Karpas-422 (cell line): ENCODE results near the gene KLHL30. TPM values are rescaled to one million over a fixed set of nuclear protein-coding genes. Genes with fewer than 3 reads are reported as not detected.

Experiments
- DNase-seq: peaks from one replicate; pipeline ENCODE4 v3.0.0-alpha.2; 2015
- H2AFZ ChIP-seq: fragments of 200-600 bp; sonication (generic); 2 replicates; pipeline ENCODE4 v1.6.1; 2014; ENCODE audit warnings: antibody characterized with exemption, low read length, mixed read lengths
- H3K27ac ChIP-seq: fragments of 200-600 bp; sonication (generic); 2 replicates; pipeline ENCODE4 v1.5.1; 2014; ENCODE audit warnings: mild to moderate bottlenecking, low read length, moderate library complexity
- H3K27me3 ChIP-seq: fragments of 200-600 bp; sonication (generic); 2 replicates; pipeline ENCODE4 v1.6.1; 2014; ENCODE audit warnings: low read length, mixed read lengths
- H3K36me3 ChIP-seq: fragments of 200-600 bp; sonication (generic); 2 replicates; pipeline ENCODE4 v1.6.1; 2014; ENCODE audit warnings: low read length, mixed read lengths; ENCODE audit not compliant: insufficient read depth
- H3K4me1 ChIP-seq: fragments of 200-600 bp; sonication (generic); 2 replicates; pipeline ENCODE4 v1.6.1; 2014; ENCODE audit warnings: mild to moderate bottlenecking, low read length, mixed read lengths
- H3K4me2 ChIP-seq: fragments of 200-600 bp; sonication (generic); 2 replicates; pipeline ENCODE4 v1.6.1; 2014; ENCODE audit warnings: low read length, low read depth, mild to moderate bottlenecking; ENCODE audit not compliant: poor library complexity, severe bottlenecking
- H3K4me3 ChIP-seq: fragments of 200-600 bp; sonication (generic); 2 replicates; pipeline ENCODE4 v1.5.1; 2014; ENCODE audit warnings: mild to moderate bottlenecking, antibody characterized with exemption, low read length, mixed read lengths
- H3K79me2 ChIP-seq: fragments of 200-600 bp; sonication (generic); 2 replicates; pipeline ENCODE4 v1.6.1; 2014; ENCODE audit warnings: mild to moderate bottlenecking, low read length, mixed read lengths
- H3K9ac ChIP-seq: fragments of 200-600 bp; sonication (generic); 2 replicates; pipeline ENCODE4 v1.6.0; 2014; ENCODE audit warnings: low read length
- H3K9me2 ChIP-seq: fragments of 200-600 bp; sonication (generic), shearing (Covaris generic); replicated peaks from 2 replicates; pipeline ENCODE4 v1.6.0; 2014; ENCODE audit warnings: mild to moderate bottlenecking, low read length, moderate library complexity; ENCODE audit not compliant: insufficient read depth
- H3K9me3 ChIP-seq: fragments of 300-700, 200-600 bp; sonication (generic); 2 replicates; pipeline ENCODE4 v1.6.1; 2014; ENCODE audit warnings: low read length, mixed read lengths
- H4K20me1 ChIP-seq: fragments of 200-600 bp; sonication (generic); 2 replicates; pipeline ENCODE4 v1.6.1; 2014; ENCODE audit warnings: mild to moderate bottlenecking, antibody characterized with exemption, low read length, low read depth; ENCODE audit not compliant: insufficient read depth
- total RNA-seq: library from RNA; depleted of rRNA; stranded (reverse); fragments of >200 nt; shearing (Covaris generic); gene quantifications from 2 replicates; pipeline ENCODE4 v1.2.3, GENCODE V29; 2014; ENCODE audit warnings: low replicate concordance

Gene KLHL30
- total RNA-seq, 1 experiment from 2014 or later: not detected

DNA sequence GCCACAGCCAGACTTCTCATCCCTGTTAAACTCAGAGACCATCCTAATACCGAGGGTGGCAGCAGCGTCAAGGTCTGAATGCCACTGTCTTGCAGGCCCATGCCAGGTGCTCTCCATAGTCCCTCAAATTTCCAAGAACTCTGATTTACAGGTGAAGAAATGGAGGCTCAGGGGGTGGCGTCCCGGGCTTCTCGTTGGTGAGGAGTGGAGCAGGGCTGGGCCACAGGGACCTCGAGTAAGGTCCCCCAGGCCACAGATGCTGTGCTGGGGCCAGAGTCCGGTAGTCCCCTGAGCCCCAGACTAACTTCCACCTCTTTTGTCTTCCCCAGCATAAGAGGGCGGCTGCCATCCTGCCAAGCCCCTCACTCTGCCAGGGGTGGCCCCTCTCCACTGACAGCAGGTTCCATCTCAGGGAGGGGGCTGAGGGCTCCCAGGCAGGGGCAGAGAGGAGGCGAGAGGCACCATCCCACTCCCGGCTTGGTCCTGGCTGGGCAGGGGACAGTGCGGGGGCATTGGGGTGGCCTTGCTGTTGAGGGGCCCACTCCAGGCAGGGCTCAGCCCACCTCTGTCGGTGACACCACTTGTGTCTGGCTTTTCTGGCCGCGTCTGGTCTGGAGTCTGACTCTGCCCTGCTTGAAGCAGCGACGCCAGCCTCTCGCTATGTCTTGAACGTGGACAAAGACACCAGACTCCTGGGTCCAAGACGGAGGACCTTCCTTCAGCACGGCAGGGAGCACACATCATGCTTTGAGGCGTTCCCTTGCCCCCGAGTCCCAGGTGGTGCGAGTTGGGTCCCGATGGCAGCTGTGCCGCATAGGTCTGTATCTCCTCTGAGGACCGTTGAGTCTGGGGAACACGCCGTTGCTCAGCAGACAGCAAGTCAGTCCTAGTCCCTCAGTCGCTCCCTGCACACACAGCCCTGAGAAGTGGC lies 15.9 kb upstream of the KLHL30 start:
- H3K9ac ChIP-seq: no peak overlapping the region
- no peak for DNase-seq

DNA sequence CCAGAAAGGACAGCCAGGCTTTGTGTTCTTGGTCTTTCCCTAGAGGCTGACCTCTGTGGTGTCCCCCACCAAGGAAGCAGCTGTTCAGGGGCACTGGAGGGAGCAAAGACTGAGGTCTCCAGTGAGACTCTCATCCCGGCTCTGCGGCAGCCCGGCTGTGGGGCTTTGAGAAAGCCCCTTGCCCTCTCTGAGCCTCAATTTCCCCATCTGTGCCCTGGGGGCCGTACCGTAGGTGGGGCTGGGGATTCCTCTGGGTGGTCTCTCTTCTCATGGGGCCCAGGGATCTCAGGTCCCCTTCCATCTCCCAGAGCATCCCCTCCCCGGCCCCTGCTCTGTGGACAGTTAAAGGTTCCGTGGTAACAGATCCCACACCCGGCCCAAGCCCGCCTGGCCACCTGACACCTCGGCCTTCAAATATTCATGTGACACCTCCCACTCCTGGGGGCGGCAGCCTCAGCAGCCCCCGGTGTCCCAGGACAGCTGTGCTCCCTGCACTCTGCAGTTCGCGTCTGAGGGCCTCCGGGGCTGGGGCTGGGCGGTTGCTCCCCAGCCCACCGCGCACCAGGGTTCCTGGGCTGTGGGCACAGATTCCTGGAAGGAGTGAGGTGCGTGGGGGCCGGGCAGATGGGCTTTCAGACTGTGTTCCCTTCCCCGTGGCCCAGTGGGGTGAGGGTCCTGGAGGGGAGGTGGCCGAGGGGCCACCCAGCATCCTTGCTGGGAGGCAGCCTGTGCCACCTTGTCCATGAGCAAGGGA lies 15.1 kb upstream of the KLHL30 start:
- no peak overlapping the region for H3K4me3 ChIP-seq
- no peaks in the 10 kb centered on the region for H3K79me2 ChIP-seq
- no peaks in the 10 kb centered on the region for H3K9me3 ChIP-seq
- H3K4me2 ChIP-seq: no peak overlapping the region
- no peak for DNase-seq
- H3K36me3 ChIP-seq: no peaks in the 10 kb centered on the region
- H3K9me2 ChIP-seq: no peaks in the 10 kb centered on the region
- H3K27me3 ChIP-seq: no peaks in the 10 kb centered on the region
- H3K9ac ChIP-seq: no peak overlapping the region
- no peak overlapping the region for H2AFZ ChIP-seq
- no peak overlapping the region for H3K27ac ChIP-seq
- no peaks in the 10 kb centered on the region for H4K20me1 ChIP-seq
- no peaks in the 10 kb centered on the region for H3K4me1 ChIP-seq

More for the DNA sequence above, 15.9 kb upstream of the KLHL30 start:
- Histone ChIP-seq H3K36me3 (no peaks in the 10 kb centered on the region), H3K4me2 (no peak overlapping the region), H3K4me3 (no peak overlapping the region), H2AFZ (no peak overlapping the region), H3K9me2 (no peaks in the 10 kb centered on the region), H3K27me3 (no peaks in the 10 kb centered on the region), H4K20me1 (no peaks in the 10 kb centered on the region), H3K27ac (no peak overlapping the region), H3K9me3 (no peaks in the 10 kb centered on the region), H3K4me1 (no peaks in the 10 kb centered on the region), H3K79me2 (no peaks in the 10 kb centered on the region)

DNA sequence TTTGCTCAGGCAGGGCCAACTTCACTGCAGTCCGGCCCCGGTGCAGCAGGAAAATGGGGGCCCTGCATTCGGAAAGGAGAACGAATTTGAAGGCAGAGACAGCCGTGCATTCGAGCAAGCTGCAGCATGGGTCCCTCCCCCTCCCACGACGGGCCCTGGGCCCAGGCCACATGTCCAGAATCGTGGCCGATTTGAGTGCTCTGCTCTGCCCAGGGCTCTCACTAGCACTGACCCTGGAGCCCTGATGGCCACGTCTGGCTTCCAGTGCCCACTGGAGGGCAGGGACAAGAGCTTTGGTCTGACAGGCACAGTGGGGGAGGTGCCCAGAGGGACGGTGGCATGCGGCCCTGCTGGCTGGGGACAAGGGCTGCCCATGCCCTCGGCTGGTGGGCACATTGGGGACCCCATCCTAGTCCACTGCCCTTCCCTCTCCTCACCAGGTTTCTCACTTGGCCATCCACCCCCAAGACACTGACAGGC lies 14.4 kb upstream of the KLHL30 start:
- H2AFZ ChIP-seq: no peak overlapping the region
- no peaks in the 10 kb centered on the region for H3K4me1 ChIP-seq
- H4K20me1 ChIP-seq: no peaks in the 10 kb centered on the region
- H3K4me2 ChIP-seq: no peak overlapping the region
- no peaks in the 10 kb centered on the region for H3K36me3 ChIP-seq
- DNase-seq: no peak
- H3K4me3 ChIP-seq: no peak overlapping the region
- no peaks in the 10 kb centered on the region for H3K79me2 ChIP-seq
- no peak overlapping the region for H3K27ac ChIP-seq
- no peaks in the 10 kb centered on the region for H3K9me3 ChIP-seq
- no peak overlapping the region for H3K9ac ChIP-seq
- H3K9me2 ChIP-seq: no peaks in the 10 kb centered on the region
- no peaks in the 10 kb centered on the region for H3K27me3 ChIP-seq

DNA sequence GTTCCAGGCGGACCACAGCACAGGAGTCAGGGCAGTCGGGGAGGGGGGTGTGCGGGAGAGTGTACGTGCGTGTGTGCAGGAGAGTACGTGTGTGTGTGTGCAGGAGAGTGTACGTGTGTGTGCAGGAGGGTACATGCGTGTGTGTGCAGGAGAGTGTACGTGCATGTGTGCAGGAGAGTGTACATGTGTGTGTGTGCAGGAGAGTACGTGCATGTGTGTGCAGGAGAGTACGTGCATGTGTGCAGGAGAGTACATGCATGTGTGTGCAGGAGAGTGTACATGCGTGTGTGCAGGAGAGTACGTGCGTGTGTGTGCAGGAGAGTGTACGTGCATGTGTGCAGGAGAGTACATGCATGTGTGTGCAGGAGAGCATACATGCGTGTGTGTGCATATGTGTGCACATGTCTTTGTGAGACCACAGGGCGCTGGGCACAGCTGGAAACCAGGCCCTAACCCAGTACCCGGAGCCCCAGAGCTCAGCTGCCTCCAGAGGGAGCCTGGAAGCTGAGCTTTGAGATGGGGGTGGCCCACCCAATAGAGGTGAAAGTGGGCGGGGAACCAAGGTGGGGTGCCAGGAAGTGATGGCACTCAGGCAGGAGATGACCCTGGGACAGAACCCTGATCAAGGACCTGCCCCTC lies 13.9 kb upstream of the KLHL30 start:
- H3K79me2 ChIP-seq: no peaks in the 10 kb centered on the region
- H2AFZ ChIP-seq: no peak overlapping the region
- H3K36me3 ChIP-seq: no peaks in the 10 kb centered on the region
- no peaks in the 10 kb centered on the region for H3K4me1 ChIP-seq
- H3K9ac ChIP-seq: no peak overlapping the region
- no peaks in the 10 kb centered on the region for H3K27me3 ChIP-seq
- no peaks in the 10 kb centered on the region for H3K9me2 ChIP-seq
- H3K27ac ChIP-seq: no peak overlapping the region
- H3K9me3 ChIP-seq: no peaks in the 10 kb centered on the region
- peak; percentile 60 for DNase-seq
- H3K4me3 ChIP-seq: no peak overlapping the region
- no peaks in the 10 kb centered on the region for H4K20me1 ChIP-seq
- H3K4me2 ChIP-seq: no peak overlapping the region

DNA sequence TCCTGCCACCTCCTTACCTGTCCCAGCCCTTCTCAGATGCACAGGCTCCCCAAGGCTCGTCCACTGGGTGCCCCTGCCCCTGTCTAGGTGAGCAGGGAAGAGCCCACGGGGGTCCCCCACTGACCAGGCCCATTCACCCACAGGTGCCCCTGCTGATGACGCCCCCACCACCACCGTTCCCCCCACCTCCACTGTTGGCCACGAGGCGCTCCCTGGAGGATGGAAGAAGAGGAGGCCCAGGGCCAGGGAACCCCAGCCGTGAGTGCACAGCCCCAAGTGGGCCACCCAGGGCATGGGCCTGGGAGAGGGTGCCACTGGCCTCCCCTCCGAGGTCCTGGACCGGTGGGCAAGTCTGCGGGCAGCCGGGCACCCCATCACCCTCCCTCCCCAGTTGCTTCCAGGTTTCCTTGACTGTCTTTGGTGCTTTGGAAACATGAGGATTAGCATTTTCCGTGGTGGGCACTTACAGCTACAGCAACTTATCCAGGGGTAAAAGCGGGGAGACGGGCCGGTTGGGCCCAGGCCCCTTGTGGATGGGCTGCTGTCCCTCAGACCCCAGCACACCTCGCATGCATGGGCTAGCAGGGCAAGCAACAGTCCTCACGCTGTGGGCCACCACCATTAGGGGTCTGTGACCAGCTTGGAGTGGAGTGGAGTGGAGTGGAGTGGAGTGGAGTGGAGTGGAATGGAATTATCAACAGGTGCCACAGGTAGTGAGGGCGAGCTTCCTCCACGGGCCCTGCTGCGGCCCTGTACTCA lies 13.2 kb upstream of the KLHL30 start:
- no peak for DNase-seq
- H3K9me3 ChIP-seq: no peaks in the 10 kb centered on the region
- H3K27ac ChIP-seq: no peak overlapping the region
- no peaks in the 10 kb centered on the region for H3K36me3 ChIP-seq
- no peak overlapping the region for H2AFZ ChIP-seq
- H3K4me1 ChIP-seq: no peaks in the 10 kb centered on the region
- H3K27me3 ChIP-seq: no peaks in the 10 kb centered on the region
- no peak overlapping the region for H3K4me2 ChIP-seq
- H3K4me3 ChIP-seq: no peak overlapping the region
- no peaks in the 10 kb centered on the region for H3K79me2 ChIP-seq
- no peaks in the 10 kb centered on the region for H3K9me2 ChIP-seq
- H4K20me1 ChIP-seq: no peaks in the 10 kb centered on the region
- H3K9ac ChIP-seq: no peak overlapping the region

DNA sequence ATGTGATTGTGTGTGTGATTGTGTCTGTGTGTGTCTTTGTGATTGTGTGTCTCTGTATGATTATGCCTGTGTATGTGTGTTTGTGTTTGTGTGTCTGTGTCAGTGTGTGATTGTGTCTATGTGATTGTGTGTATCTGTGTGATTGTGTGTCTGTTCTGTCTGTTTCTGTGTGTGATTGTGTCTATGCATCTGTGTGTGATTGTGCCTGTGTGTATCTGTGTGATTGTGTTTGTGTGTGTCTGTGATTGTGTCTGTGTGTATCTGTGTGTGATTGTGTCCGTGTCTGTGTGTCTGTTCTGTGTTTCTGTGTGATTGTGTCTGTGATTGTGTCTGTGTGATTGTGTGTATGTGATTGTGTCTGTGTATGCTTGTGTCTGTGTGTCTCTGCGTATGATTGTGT lies 12.1 kb upstream of the KLHL30 start:
- H3K79me2 ChIP-seq: no peaks in the 10 kb centered on the region
- H3K4me3 ChIP-seq: no peak overlapping the region
- DNase-seq: no peak
- no peaks in the 10 kb centered on the region for H3K9me3 ChIP-seq
- no peak overlapping the region for H3K27ac ChIP-seq
- no peaks in the 10 kb centered on the region for H4K20me1 ChIP-seq
- no peak overlapping the region for H3K4me2 ChIP-seq
- H3K9ac ChIP-seq: no peak overlapping the region
- H3K27me3 ChIP-seq: no peaks in the 10 kb centered on the region
- H3K36me3 ChIP-seq: no peaks in the 10 kb centered on the region
- H3K4me1 ChIP-seq: no peaks in the 10 kb centered on the region
- H2AFZ ChIP-seq: no peak overlapping the region
- no peaks in the 10 kb centered on the region for H3K9me2 ChIP-seq

DNA sequence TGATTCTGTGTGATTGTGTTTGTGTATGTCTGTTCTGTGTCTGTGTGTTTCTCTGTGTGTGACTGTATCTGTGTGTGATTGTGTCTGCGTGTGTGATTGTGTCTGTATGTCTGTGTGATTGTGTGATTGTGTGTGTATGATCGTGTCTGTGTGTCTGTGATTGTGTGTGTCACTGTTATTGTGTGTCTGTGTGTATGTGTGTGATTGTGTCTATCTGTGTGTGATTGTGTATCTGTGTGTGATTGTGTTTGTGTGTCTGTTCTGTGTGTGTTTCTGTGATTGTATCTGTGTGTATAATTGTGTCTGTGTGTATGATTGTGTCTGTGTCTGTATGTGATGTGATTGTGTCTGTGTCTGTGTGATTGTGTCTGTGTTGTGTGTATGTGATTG lies 11.7 kb upstream of the KLHL30 start:
- Histone ChIP-seq H3K9me3 (no peaks in the 10 kb centered on the region), H3K9ac (no peak overlapping the region), H3K36me3 (no peaks in the 10 kb centered on the region), H3K9me2 (no peaks in the 10 kb centered on the region), H2AFZ (no peak overlapping the region), H3K79me2 (no peaks in the 10 kb centered on the region), H3K4me2 (no peak overlapping the region), H4K20me1 (no peaks in the 10 kb centered on the region), H3K4me3 (no peak overlapping the region), H3K27ac (no peak overlapping the region), H3K4me1 (no peaks in the 10 kb centered on the region), H3K27me3 (no peaks in the 10 kb centered on the region)
- DNase-seq: no peak
